Dermis microvascular lymphatic vessel endothelial cell (primary cell): ENCODE measurements around the gene SLC25A15. TPM values are rescaled to one million over a fixed set of nuclear protein-coding genes. Genes with fewer than 3 reads are reported as not detected.

Experiments
- DNase-seq, 2 donors: peaks; one replicate each; pipeline versions ENCODE4 v3.0.0 to v3.0.0-alpha.2; 2010; ENCODE audit warnings: low read depth in 2 of 2
- total RNA-seq: library from RNA; depleted of rRNA; stranded (reverse); fragments of >200 nt; gene quantifications from 2 replicates; pipeline ENCODE4 v1.2.1, GENCODE V29; 2014

SLC25A15 gene
- 14.9 and 16.2 TPM in 2 replicates for total RNA-seq

- peak; percentile 47 to 88 for DNase-seq
Observed at GRCh38 chr13:40789275-40790153, at the start of gene SLC25A15. TSS of gene SLC25A15 (plus strand) at chr13:40789611. CDS start at chr13:40793227, 3,616 bp downstream.

GRCh38 chr13:40749327-40749726 lies 40.1 kb upstream of the SLC25A15 start:
- DNase-seq = no peak

- DNase-seq = no peak
Observed at GRCh38 chr13:40755082-40755700, 34.2 kb upstream of the SLC25A15 start.

GRCh38 chr13:40756042-40756441 lies 33.4 kb upstream of the SLC25A15 start:
- no peak for DNase-seq

- DNase-seq = no peak
Observed at GRCh38 chr13:40758811-40759210, 30.6 kb upstream of the SLC25A15 start.

GRCh38 chr13:40762849-40763248 lies 26.6 kb upstream of the SLC25A15 start:
- DNase-seq = no peak

- no peak for DNase-seq
Observed at GRCh38 chr13:40764587-40765403, 24.6 kb upstream of the SLC25A15 start.

- DNase-seq = no peak
Observed at GRCh38 chr13:40765602-40766001, 23.8 kb upstream of the SLC25A15 start.

GRCh38 chr13:40769970-40770369 lies 19.4 kb upstream of the SLC25A15 start:
- no peak for DNase-seq

GRCh38 chr13:40770609-40770933 lies 18.8 kb upstream of the SLC25A15 start:
- DNase-seq = no peak

GRCh38 chr13:40770934-40771618 lies 18.3 kb upstream of the SLC25A15 start, which contains the start of gene MRPS31:
TSS of gene MRPS31 (minus strand) at chr13:40771190. CDS start at chr13:40771136, 54 bp downstream.
- DNase-seq = peak; percentile 91 to 92

GRCh38 chr13:40772765-40773473 lies 16.5 kb upstream of the SLC25A15 start:
- no peak for DNase-seq

GRCh38 chr13:40774672-40775071 lies 14.7 kb upstream of the SLC25A15 start:
- DNase-seq = no peak

GRCh38 chr13:40776232-40776631 lies 13.2 kb upstream of the SLC25A15 start:
- DNase-seq = no peak

- peak in 1 of 2 donors; percentile 31 for DNase-seq
Observed at GRCh38 chr13:40776681-40777165, 12.7 kb upstream of the SLC25A15 start.

- DNase-seq = peak; percentile 48 to 63
Observed at GRCh38 chr13:40777166-40777808, 12.1 kb upstream of the SLC25A15 start.

- no peak for DNase-seq
Observed at GRCh38 chr13:40777809-40778175, 11.6 kb upstream of the SLC25A15 start.

- no peak for DNase-seq
Observed at GRCh38 chr13:40779049-40779448, 10.4 kb upstream of the SLC25A15 start.

- no peak for DNase-seq
Observed at GRCh38 chr13:40779796-40780285, 9.6 kb upstream of the SLC25A15 start.
